Amygdala (tissue), 56 donors: Measurements from ENCODE around the gene UBAC2.
A peak's percentile ranks its signal among the peaks of the same experiment; 100 is the strongest.
"Not testable (repeated sequence)": the region's sequence is repeated elsewhere in the genome, so short reads cannot be mapped to it uniquely, and the experiment has no call there.

Experiments used
- DNase-seq, 56 donors: peaks; one replicate each; lab custom pipeline; 2025; lab: John Stamatoyannopoulos, UW

The UBAC2 gene

GRCh38 chr13:99231721-99232120 lies 31.1 kb downstream of the UBAC2 start:
- no peak for DNase-seq

GRCh38 chr13:99237981-99238662 lies 37.5 kb downstream of the UBAC2 start:
- peak in 2 of 56 donors; percentile 10 to 12 for DNase-seq

- DNase-seq = no peak
Observed at GRCh38 chr13:99246100-99246499, 45.4 kb downstream of the UBAC2 start.

GRCh38 chr13:99249178-99249577 lies 48.5 kb downstream of the UBAC2 start:
- not testable (repeated sequence) for DNase-seq

- DNase-seq = not testable (repeated sequence)
Observed at GRCh38 chr13:99249606-99250005, 49.0 kb downstream of the UBAC2 start.

GRCh38 chr13:99250982-99251825 lies 50.5 kb downstream of the UBAC2 start:
- no peak for DNase-seq

GRCh38 chr13:99251921-99252320 lies 51.3 kb downstream of the UBAC2 start:
- DNase-seq = no peak

- DNase-seq = no peak
Observed at GRCh38 chr13:99254830-99255229, 54.2 kb downstream of the UBAC2 start.

GRCh38 chr13:99255271-99255670 lies 54.6 kb downstream of the UBAC2 start:
- DNase-seq = no peak

- DNase-seq = no peak
Observed at GRCh38 chr13:99256283-99256682, 55.6 kb downstream of the UBAC2 start.

- no peak for DNase-seq
Observed at GRCh38 chr13:99256709-99257108, 56.1 kb downstream of the UBAC2 start.

- DNase-seq = no peak
Observed at GRCh38 chr13:99257291-99257690, 56.6 kb downstream of the UBAC2 start.

GRCh38 chr13:99258210-99258860 lies 57.7 kb downstream of the UBAC2 start, which contains the start of gene GPR18:
GPR18 (minus strand) TSS chr13:99258379; CDS start chr13:99255872, 2,507 bp downstream.
- DNase-seq = no peak

- DNase-seq = no peak
Observed at GRCh38 chr13:99258946-99259345, 58.3 kb downstream of the UBAC2 start.

GRCh38 chr13:99260216-99260615 lies 59.6 kb downstream of the UBAC2 start:
- no peak for DNase-seq

GRCh38 chr13:99261059-99261458 lies 60.4 kb downstream of the UBAC2 start:
- no peak for DNase-seq

GRCh38 chr13:99263126-99263785 lies 62.6 kb downstream of the UBAC2 start:
- DNase-seq = no peak

- DNase-seq = no peak
Observed at GRCh38 chr13:99264051-99264450, 63.4 kb downstream of the UBAC2 start.

- DNase-seq = no peak
Observed at GRCh38 chr13:99265162-99265800, 64.6 kb downstream of the UBAC2 start.

GRCh38 chr13:99265821-99266426 lies 65.3 kb downstream of the UBAC2 start:
- DNase-seq = peak in 1 of 56 donors; percentile 29
